ENCODE results near the gene ADD3.

Gene ADD3

GRCh38 chr10:110101464-110102144 lies 93.8 kb downstream of the ADD3 start:
- Histone ChIP-seq H3K9me3 (ENCODE audit: severe bottlenecking) (no peaks in the 10 kb centered on the region), H3K27ac (ENCODE audit: poor library complexity, severe bottlenecking) (no peak overlapping the region), H3K27me3 (ENCODE audit: insufficient read depth, poor library complexity, severe bottlenecking) (no peaks in the 10 kb centered on the region), H3K4me1 (ENCODE audit: insufficient read depth, poor library complexity, severe bottlenecking) (no peaks in the 10 kb centered on the region), H3K4me3 (ENCODE audit: severe bottlenecking) (no peak overlapping the region), H3K36me3 (ENCODE audit: low read depth) (no peaks in the 10 kb centered on the region)
- DNase-seq (ENCODE audit: low spot score) (no peak), ATAC-seq (ENCODE audit: low read depth) (no peak)
- TF ChIP-seq CTCF (IDR thresholded peaks at IDR 0.05; ENCODE audit: poor library complexity, severe bottlenecking), result no peak

GRCh38 chr10:110103921-110104461 lies 96.2 kb downstream of the ADD3 start:
- Histone ChIP-seq H3K27ac (ENCODE audit: poor library complexity, severe bottlenecking) (no peak overlapping the region), H3K36me3 (ENCODE audit: low read depth) (no peaks in the 10 kb centered on the region), H3K9me3 (ENCODE audit: severe bottlenecking) (no peaks in the 10 kb centered on the region), H3K4me1 (ENCODE audit: insufficient read depth, poor library complexity, severe bottlenecking) (no peaks in the 10 kb centered on the region), H3K27me3 (ENCODE audit: insufficient read depth, poor library complexity, severe bottlenecking) (no peaks in the 10 kb centered on the region), H3K4me3 (ENCODE audit: severe bottlenecking) (no peak overlapping the region)
- no peak for TF ChIP-seq CTCF (IDR thresholded peaks at IDR 0.05; ENCODE audit: poor library complexity, severe bottlenecking)
- no peak for ATAC-seq (ENCODE audit: low read depth)
- DNase-seq (ENCODE audit: low spot score), result no peak

GRCh38 chr10:110105873-110106272 lies 98.1 kb downstream of the ADD3 start:
- no peak for ATAC-seq (ENCODE audit: low read depth)
- Histone ChIP-seq H3K4me1 (ENCODE audit: insufficient read depth, poor library complexity, severe bottlenecking) (no peaks in the 10 kb centered on the region), H3K27ac (ENCODE audit: poor library complexity, severe bottlenecking) (no peak overlapping the region), H3K27me3 (ENCODE audit: insufficient read depth, poor library complexity, severe bottlenecking) (no peaks in the 10 kb centered on the region), H3K4me3 (ENCODE audit: severe bottlenecking) (no peak overlapping the region), H3K9me3 (ENCODE audit: severe bottlenecking) (no peaks in the 10 kb centered on the region), H3K36me3 (ENCODE audit: low read depth) (no peaks in the 10 kb centered on the region)
- TF ChIP-seq CTCF (IDR thresholded peaks at IDR 0.05; ENCODE audit: poor library complexity, severe bottlenecking), result no peak
- no peak for DNase-seq (ENCODE audit: low spot score)

GRCh38 chr10:110107430-110107829 lies 99.6 kb downstream of the ADD3 start:
- TF ChIP-seq CTCF (IDR thresholded peaks at IDR 0.05; ENCODE audit: poor library complexity, severe bottlenecking), result no peak
- no peak overlapping the region for H3K27ac ChIP-seq (ENCODE audit: poor library complexity, severe bottlenecking)
- DNase-seq (ENCODE audit: low spot score), result no peak
- H3K4me1 ChIP-seq (ENCODE audit: insufficient read depth, poor library complexity, severe bottlenecking), result no peaks in the 10 kb centered on the region
- H3K36me3 ChIP-seq (ENCODE audit: low read depth), result no peaks in the 10 kb centered on the region
- no peaks in the 10 kb centered on the region for H3K9me3 ChIP-seq (ENCODE audit: severe bottlenecking)
- no peak for ATAC-seq (ENCODE audit: low read depth)
- H3K4me3 ChIP-seq (ENCODE audit: severe bottlenecking), result no peak overlapping the region
- no peaks in the 10 kb centered on the region for H3K27me3 ChIP-seq (ENCODE audit: insufficient read depth, poor library complexity, severe bottlenecking)

GRCh38 chr10:110107887-110108286 lies 100.1 kb downstream of the ADD3 start:
- H3K27me3 ChIP-seq (ENCODE audit: insufficient read depth, poor library complexity, severe bottlenecking), result no peaks in the 10 kb centered on the region
- DNase-seq (ENCODE audit: low spot score) (no peak), ATAC-seq (ENCODE audit: low read depth) (no peak)
- TF ChIP-seq CTCF (IDR thresholded peaks at IDR 0.05; ENCODE audit: poor library complexity, severe bottlenecking), result no peak
- H3K9me3 ChIP-seq (ENCODE audit: severe bottlenecking), result no peaks in the 10 kb centered on the region
- H3K36me3 ChIP-seq (ENCODE audit: low read depth), result no peaks in the 10 kb centered on the region
- H3K4me3 ChIP-seq (ENCODE audit: severe bottlenecking), result no peak overlapping the region
- no peaks in the 10 kb centered on the region for H3K4me1 ChIP-seq (ENCODE audit: insufficient read depth, poor library complexity, severe bottlenecking)
- no peak overlapping the region for H3K27ac ChIP-seq (ENCODE audit: poor library complexity, severe bottlenecking)

Measured in RWPE2 (cell line).